HAP-1 (cell line): ENCODE data around the gene POU2AF3.
"Not testable (repeated sequence)": the region's sequence is repeated elsewhere in the genome, so short reads cannot be mapped to it uniquely, and the experiment has no call there.

ENCODE experiments used
- DNase-seq, 2 experiments: peaks; one replicate each; pipeline ENCODE4 v3.0.0-alpha.2; 2016 to 2020; ENCODE audit warnings: low spot score in 2 of 2
- H3K27me3 ChIP-seq: fragments of 250-450 bp; sonication (Bioruptor Pico); 2 replicates; pipeline ENCODE4 v1.5.1; 2020; ENCODE audit warnings: low read depth, mild to moderate bottlenecking, moderate library complexity
- H3K36me3 ChIP-seq: fragments of 250-450 bp; sonication (Bioruptor Pico); replicated peaks from 2 replicates; pipeline ENCODE4 v1.5.1; 2020; ENCODE audit warnings: mild to moderate bottlenecking
- H3K4me1 ChIP-seq: fragments of 250-450 bp; sonication (Bioruptor Pico); 2 replicates; pipeline ENCODE4 v1.5.1; 2020; ENCODE audit warnings: mild to moderate bottlenecking
- H3K4me3 ChIP-seq: fragments of 250-450 bp; sonication (Bioruptor Pico); 2 replicates; pipeline ENCODE4 v1.5.1; 2020; ENCODE audit warnings: mild to moderate bottlenecking, moderate library complexity
- H3K9me3 ChIP-seq: fragments of 250-450 bp; sonication (Bioruptor Pico); 2 replicates; pipeline ENCODE4 v1.5.1; 2020; ENCODE audit warnings: mild to moderate bottlenecking, moderate library complexity
- in situ Hi-C: fragments of 300-500 bp; cut with MboI; formaldehyde crosslinking; loops from 3 replicates; pipeline ENCODE4 v1.14.3; 2020; ENCODE audit warnings: low sequenced_read_pairs, inconsistent platforms, mixed read lengths

POU2AF3 gene

GRCh38 chr11:111283945-111284481 is 14.3 kb upstream of the POU2AF3 start:
- Histone ChIP-seq H3K36me3 (no peaks in the 10 kb centered on the region), H3K9me3 (no peaks in the 10 kb centered on the region), H3K4me1 (no peaks in the 10 kb centered on the region), H3K27me3 (peaks cover 11% of the 10 kb centered on the region), H3K4me3 (no peak overlapping the region)
- DNase-seq: no peak
- in situ Hi-C loops: loop anchor here (5.0 to 25.0 kb wide), 3 partner anchors 168 to 528 kb away; no protein-coding TSS in a partner anchor

- Histone ChIP-seq H3K27me3 (peaks cover 8% of the 10 kb centered on the region), H3K4me3 (no peak overlapping the region), H3K9me3 (no peaks in the 10 kb centered on the region), H3K36me3 (no peaks in the 10 kb centered on the region), H3K4me1 (no peaks in the 10 kb centered on the region)
- in situ Hi-C loops: loop anchor here (25.0 kb wide), 2 partner anchors 277 to 527 kb away; no protein-coding TSS in a partner anchor
- no peak for DNase-seq
These were observed 12.9 kb upstream of the POU2AF3 start for GRCh38 chr11:111285189-111286091.

- DNase-seq: no peak
- Histone ChIP-seq H3K4me3 (no peak overlapping the region), H3K4me1 (no peaks in the 10 kb centered on the region), H3K36me3 (no peaks in the 10 kb centered on the region), H3K27me3 (no peaks in the 10 kb centered on the region; the same call in 1 of the 2 replicates), H3K9me3 (no peaks in the 10 kb centered on the region)
- in situ Hi-C loops: loop anchor here (25.0 kb wide), 2 partner anchors 271 to 521 kb away; no protein-coding TSS in a partner anchor
These were observed 6.6 kb upstream of the POU2AF3 start for GRCh38 chr11:111291764-111292163.

GRCh38 chr11:111292408-111292807 is 5.9 kb upstream of the POU2AF3 start:
- not testable (repeated sequence) for DNase-seq, H3K9me3 ChIP-seq, H3K4me3 ChIP-seq, H3K27me3 ChIP-seq, H3K36me3 ChIP-seq, H3K4me1 ChIP-seq
- in situ Hi-C loops: loop anchor here (25.0 kb wide), 2 partner anchors 270 to 520 kb away; no protein-coding TSS in a partner anchor

GRCh38 chr11:111296196-111296595 is 2.1 kb upstream of the POU2AF3 start:
- in situ Hi-C loops: loop anchor here (25.0 kb wide), 2 partner anchors 266 to 516 kb away; no protein-coding TSS in a partner anchor
- H3K27me3 ChIP-seq: peaks cover 13% of the 10 kb centered on the region; the same call in 1 of the 2 replicates
- H3K9me3 ChIP-seq: no peaks in the 10 kb centered on the region
- H3K4me1 ChIP-seq: no peaks in the 10 kb centered on the region
- no peaks in the 10 kb centered on the region for H3K36me3 ChIP-seq
- H3K4me3 ChIP-seq: no peak overlapping the region
- DNase-seq: no peak

- H3K27me3 ChIP-seq: peaks cover 13% of the 10 kb centered on the region; the same call in 1 of the 2 replicates
- in situ Hi-C loops: loop anchor here (25.0 kb wide), 2 partner anchors 265 to 515 kb away; no protein-coding TSS in a partner anchor
These were observed 650 bp upstream of the POU2AF3 start for GRCh38 chr11:111297696-111298095.

GRCh38 chr11:111299101-111300026 is 1.0 kb downstream of the POU2AF3 start:
- in situ Hi-C loops: loop anchor here (25.0 kb wide), 2 partner anchors 263 to 513 kb away; no protein-coding TSS in a partner anchor
- H3K4me1 ChIP-seq: no peaks in the 10 kb centered on the region
- no peak overlapping the region for H3K4me3 ChIP-seq
- H3K9me3 ChIP-seq: no peaks in the 10 kb centered on the region
- H3K27me3 ChIP-seq: peaks cover 18% of the 10 kb centered on the region
- no peak for DNase-seq
- H3K36me3 ChIP-seq: no peaks in the 10 kb centered on the region

More at GRCh38 chr11:111297696-111298095, 650 bp upstream of the POU2AF3 start:
- Histone ChIP-seq H3K36me3 (no peaks in the 10 kb centered on the region), H3K4me1 (no peaks in the 10 kb centered on the region), H3K4me3 (no peak overlapping the region), H3K9me3 (no peaks in the 10 kb centered on the region)
- DNase-seq: no peak

GRCh38 chr11:111300569-111300968 is 2.2 kb downstream of the POU2AF3 start:
- no peak overlapping the region for H3K4me3 ChIP-seq
- H3K27me3 ChIP-seq: peaks cover 21% of the 10 kb centered on the region
- no peaks in the 10 kb centered on the region for H3K9me3 ChIP-seq
- H3K4me1 ChIP-seq: no peaks in the 10 kb centered on the region
- no peaks in the 10 kb centered on the region for H3K36me3 ChIP-seq
- in situ Hi-C loops: no loop called here
- no peak for DNase-seq

- DNase-seq: no peak
- Histone ChIP-seq H3K27me3 (peaks cover 22% of the 10 kb centered on the region), H3K4me1 (no peaks in the 10 kb centered on the region), H3K9me3 (no peaks in the 10 kb centered on the region), H3K36me3 (no peaks in the 10 kb centered on the region), H3K4me3 (no peak overlapping the region)
- in situ Hi-C loops: no loop called here
These were observed 2.9 kb downstream of the POU2AF3 start for GRCh38 chr11:111301004-111301841.

GRCh38 chr11:111301842-111302118 is 3.4 kb downstream of the POU2AF3 start:
- in situ Hi-C loops: no loop called here
- no peak for DNase-seq
- Histone ChIP-seq H3K9me3 (no peaks in the 10 kb centered on the region), H3K27me3 (peaks cover 22% of the 10 kb centered on the region), H3K4me3 (no peak overlapping the region), H3K4me1 (no peaks in the 10 kb centered on the region), H3K36me3 (no peaks in the 10 kb centered on the region)

GRCh38 chr11:111302298-111302697 is 4.0 kb downstream of the POU2AF3 start:
- Histone ChIP-seq H3K4me1 (no peaks in the 10 kb centered on the region), H3K4me3 (no peak overlapping the region), H3K36me3 (no peaks in the 10 kb centered on the region), H3K9me3 (no peaks in the 10 kb centered on the region), H3K27me3 (peaks cover 22% of the 10 kb centered on the region)
- DNase-seq: no peak
- in situ Hi-C loops: no loop called here

GRCh38 chr11:111303461-111303860 is 5.1 kb downstream of the POU2AF3 start:
- no peaks in the 10 kb centered on the region for H3K36me3 ChIP-seq
- no peaks in the 10 kb centered on the region for H3K4me1 ChIP-seq
- no peak for DNase-seq
- in situ Hi-C loops: no loop called here
- H3K9me3 ChIP-seq: no peaks in the 10 kb centered on the region
- H3K4me3 ChIP-seq: no peak overlapping the region
- peaks cover 22% of the 10 kb centered on the region for H3K27me3 ChIP-seq
